NCI-H2107 (cell line): Measurements from ENCODE around the gene CEACAM18.
A peak's percentile ranks its signal among the peaks of the same experiment; 100 is the strongest.
"Not testable (repeated sequence)": the region's sequence is repeated elsewhere in the genome, so short reads cannot be mapped to it uniquely, and the experiment has no call there.

Experiments
- DNase-seq: peaks from one replicate; lab custom pipeline; 2025; lab: John Stamatoyannopoulos, UW

CEACAM18 gene

DNA sequence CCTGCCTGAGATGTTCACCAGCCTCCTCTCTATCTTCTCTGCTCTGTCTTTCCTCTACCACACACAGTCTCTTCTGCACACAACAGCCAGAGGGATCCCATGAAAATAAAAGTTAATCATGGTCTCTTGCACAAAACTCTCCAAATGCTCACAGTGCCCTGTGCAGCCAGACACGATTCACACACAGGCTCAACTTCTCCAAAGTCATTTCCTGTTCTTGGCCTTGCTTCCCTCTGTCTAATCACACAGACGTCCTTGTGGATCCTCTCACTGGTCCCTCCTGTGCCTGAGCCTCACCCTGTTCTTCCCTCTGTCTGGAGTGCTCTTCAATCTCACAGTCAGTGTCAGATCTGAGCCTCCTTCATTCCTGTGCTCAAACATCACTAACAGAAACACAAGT is 15.4 kb downstream of the CEACAM18 start:
- DNase-seq: no peak

DNA sequence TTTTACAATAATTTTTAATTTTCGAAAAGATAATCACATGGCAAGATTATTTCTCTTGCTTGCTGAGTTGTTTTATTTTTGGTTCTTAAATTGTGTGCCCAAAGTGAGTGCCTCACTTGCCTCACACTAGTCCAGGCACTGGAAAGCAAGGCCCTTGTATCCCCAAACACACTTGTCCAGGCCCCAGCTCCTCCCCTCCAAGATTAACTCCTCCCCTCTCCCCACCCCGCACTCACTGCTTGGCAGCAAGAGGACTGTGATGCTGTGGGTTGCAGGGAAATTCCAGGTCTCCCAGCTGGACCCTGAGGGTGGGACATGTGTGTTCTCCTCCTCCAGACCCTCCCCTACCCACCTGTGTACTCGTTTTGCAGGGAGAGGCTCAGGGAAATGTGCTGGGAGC is 19.3 kb downstream of the CEACAM18 start:
- DNase-seq: no peak

DNA sequence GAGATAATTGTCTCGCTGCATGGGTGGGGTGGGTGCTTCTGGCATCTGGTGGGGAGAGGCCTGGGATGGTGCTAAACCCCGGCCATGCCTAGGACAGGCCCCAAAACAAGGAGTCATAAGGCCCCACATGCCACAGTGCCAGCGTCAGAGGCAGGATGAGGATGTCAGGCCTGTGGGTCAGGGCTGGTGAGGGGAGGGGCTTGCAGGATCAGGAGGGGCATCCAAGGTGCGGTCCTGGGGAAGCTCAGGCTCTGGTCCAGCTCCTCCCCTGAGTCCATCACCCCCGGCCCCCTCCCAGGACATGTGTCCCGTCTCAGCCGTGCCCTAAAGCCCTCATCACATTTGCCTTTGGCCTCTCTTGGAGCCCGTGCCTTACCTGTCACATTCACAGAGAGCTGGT is 22.6 kb downstream of the CEACAM18 start:
- not testable (repeated sequence) for DNase-seq

DNA sequence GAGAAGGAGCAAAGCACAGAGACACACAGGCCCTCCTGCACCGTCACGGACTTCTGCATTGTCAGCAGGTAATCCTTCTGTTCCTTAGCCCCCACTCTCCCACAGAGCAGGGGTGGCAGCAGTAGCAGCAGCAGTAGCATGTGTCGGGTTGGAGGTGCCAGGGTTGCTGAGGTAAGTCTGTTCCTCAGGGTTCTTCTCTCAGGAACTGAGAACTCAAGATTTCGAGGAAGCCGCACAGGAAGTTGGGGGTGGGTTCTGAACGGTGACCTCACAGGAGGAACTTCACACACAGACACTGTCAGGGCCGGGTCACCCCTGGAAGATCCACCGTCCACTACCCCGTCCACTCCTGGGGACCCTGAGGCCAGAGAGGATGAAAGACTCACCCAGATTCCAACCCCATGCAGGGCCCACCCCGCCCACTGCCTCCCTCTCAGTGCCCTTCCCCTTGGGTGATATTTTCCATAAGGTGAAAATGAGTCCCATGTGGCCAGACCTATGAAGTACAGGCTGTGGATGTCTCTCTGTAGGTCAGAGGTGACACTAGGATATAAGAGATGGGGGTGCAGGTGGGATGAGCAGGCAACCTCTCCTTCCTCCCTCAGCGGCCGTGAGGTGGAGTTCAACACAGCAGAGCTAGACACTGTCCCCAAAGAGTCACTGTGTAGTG is 23.4 kb downstream of the CEACAM18 start, which contains the start of gene SIGLEC12:
Gene SIGLEC12, minus strand, starts transcription at position 207 of the 670 bp plus-strand sequence. Its CDS starts 67 bp downstream, at position 140.
- no peak for DNase-seq

DNA sequence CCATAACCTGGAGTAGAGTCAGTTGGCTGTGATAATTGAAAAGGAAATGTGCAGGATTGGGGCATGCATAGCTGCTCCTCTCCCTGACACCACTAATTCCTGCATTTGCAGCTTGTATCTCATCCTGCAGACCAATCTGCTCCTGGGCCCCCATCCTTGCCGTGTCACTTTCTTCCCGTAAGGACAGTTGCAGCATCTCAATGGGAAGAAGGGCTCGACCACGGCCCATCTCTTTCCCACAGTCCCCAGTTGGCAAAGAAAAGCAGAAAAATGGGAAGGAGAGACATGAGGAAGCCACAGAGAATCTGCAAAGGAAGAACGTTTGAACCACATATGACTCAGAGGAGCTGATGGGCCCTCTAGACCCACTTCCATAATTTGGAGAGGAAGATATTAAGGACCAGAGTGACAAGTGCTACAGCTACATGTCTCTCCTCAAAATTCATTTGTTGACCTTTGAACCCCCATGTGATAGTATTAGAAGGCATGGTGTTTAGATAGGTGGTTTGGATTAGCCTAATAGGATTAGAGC is 25.0 kb downstream of the CEACAM18 start:
- DNase-seq: no peak

DNA sequence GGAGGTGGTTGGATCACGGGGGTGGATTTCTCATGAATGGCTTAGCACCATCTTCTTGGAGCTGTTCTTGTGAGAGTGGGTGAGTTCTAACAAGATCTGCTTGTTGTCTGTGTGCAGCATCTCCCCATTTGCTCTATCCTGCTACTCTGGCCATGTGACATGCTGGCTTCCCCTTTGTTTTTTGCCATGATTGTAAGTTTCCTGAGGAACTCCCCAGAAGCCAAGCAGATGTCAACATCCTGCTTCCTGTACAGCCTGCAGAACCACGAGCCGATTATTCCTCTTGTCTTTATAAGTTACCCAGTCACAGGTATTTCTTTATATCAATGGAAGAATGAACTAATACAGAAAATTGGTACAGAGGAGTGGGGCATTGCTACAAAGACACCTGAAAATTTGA is 25.6 kb downstream of the CEACAM18 start:
- DNase-seq: no peak

DNA sequence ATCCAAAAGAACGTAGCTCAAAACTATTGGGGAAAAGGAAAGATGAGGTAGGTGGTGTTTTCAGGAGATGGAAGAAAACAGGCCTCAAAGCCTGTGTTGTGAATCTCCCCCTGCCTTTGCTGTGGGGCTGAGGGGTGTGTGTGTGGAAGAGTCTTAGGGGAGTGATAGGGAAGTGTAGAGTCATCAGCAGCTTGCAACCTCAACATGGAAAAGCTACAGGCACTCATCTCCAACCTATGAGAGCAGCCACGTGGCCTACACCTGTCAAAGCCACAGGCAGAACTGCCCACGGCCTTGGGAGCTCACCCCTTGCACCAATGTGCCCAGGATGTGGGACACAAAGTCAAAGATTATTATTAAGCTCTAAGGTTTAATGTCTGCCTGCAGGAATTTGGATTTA is 27.6 kb downstream of the CEACAM18 start:
- no peak for DNase-seq

DNA sequence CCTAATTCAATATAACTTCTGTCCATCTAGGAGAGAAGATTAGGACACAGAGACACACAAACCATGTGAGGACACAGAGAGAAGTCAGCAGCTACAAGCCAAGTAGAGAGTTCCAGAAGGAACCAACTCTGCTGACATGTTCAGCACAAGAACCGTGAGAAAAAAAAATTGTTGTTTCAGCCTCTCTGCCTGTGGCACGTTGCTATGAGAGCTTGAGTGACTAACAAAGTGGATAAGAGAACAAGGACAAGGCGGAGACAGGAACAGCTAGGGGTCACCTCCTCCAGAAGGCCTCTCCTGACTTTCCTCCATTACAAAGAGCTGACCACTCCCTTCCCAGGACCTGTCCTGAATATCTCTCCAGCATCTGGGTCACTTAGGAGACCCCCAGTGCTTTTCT is 28.9 kb downstream of the CEACAM18 start:
- DNase-seq: no peak

DNA sequence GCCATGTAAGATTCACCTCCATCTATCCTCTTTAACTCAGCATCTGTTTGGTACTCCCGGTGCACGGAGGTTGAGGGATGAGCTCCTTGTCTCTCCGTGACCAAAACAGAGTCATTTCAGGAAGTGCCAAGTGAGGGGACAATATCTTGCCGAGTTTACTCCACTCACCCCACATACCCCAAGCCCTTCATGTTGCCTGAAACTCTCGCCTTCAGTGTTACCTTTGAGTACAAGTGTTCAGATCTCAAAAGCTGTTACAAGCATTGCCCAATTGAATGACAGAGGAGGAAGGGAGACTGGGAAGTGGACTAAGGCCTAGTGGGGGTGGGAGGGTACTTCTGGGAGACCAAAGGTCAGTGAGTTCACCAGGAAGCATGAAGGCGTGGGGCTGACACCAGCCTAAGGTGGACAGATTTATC is 29.3 kb downstream of the CEACAM18 start:
- DNase-seq: no peak

DNA sequence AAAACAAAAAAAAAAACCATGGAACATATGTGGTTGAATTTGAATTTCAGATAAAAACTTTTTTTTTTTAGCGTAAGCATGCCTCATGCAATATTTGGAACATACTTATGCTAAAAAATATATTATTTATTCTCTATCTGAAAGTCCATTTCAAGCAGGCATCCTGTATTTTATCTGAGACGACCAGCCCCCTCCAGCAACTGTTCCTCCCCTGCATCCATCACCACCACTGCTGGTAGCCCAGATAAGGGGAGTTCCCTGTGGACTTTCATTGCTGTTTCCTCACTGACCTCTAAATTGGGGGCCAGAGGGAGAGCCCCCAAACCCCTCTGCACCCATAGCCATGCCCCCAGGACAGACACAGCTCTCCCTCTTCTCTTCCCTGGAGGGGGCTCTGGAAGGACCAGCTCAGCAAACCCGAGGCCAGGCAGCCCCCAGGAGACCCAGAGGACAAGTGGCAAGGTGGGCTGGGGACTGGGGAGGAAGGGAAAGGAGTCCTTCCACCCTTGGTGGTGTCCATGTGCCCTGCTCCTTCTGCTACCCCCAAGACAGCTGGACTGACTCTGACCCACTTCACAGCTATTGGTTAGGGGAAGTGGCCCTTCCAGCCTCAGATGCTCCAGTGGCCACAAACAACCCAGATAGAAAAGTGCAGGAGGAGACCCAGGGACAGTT is 29.9 kb downstream of the CEACAM18 start:
- DNase-seq: no peak

DNA sequence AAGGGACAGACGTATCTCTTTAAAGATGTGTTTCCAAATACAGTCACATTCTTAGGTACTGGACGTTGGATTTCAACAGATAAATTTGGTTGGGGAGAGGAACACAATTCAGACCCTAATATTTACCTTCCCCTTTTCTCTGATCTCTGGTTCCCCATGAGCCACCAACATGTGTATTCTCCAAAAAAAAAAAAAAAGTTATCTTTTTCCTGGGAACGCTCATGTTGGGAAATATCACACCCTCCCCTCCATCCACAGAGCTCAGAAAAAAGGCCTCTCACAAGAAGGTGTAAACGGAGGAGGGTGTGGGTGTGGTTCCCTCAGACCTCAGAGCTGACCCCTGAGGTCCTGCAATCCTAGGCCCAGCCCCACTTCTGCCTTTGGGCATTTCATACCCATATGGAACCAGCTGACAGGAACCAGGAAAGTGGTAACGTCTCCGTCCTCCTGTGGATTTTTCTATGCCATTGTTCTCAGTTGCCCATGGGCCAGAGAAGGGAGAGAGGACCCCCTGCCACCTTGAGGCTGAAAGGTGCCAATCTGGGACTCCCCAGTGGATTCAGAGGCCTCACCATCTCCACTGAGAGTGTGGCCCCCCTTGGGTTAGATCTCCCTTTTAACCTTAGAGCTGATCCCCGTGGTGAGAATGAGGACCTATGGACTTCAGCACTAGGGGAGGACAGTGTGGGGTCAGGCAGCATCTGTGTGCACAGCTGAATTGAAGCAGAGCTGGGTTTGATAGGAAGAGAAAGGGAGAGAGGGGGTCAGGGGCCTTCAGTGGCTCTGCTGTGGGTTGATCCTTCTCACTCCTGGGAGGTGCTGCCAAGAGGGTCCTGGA is 31.7 kb downstream of the CEACAM18 start:
- DNase-seq: no peak

DNA sequence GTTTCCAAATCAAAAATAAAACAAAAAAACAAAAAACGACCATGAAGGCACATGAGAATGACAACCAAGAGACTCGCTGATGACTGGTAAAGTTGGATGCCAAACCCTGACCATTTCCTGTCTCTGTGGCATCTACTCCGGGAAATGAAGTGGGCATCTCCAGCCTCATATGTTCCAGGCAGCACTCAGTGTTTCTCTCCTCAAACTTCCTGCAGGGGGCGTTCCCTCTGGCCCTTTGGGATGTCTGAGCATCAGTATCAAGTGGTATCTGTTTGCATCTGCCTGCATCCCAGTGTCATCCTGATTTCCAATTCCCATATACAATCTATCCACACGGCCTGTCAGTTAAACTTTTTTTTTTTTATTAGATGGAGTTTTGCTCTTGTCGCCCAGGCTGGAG is 33.0 kb downstream of the CEACAM18 start:
- no peak for DNase-seq

DNA sequence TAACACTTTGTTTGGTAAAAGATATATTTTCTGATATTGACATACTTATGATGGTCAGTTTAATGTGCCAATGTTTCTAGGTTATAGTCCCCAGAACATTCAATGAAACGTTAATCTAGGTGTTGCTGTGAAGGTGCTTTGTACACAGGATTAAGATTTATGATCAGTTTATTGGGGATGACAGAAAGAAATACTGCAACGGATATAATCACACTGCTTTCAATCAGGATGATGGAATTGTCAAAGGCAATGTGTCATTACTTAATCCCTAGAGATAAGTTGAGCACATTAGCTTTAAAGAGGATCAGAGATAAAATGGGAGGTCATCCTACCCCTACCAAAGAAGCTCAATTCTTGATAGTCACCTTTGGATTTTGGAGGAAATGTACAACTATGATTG is 35.6 kb downstream of the CEACAM18 start:
- no peak for DNase-seq

DNA sequence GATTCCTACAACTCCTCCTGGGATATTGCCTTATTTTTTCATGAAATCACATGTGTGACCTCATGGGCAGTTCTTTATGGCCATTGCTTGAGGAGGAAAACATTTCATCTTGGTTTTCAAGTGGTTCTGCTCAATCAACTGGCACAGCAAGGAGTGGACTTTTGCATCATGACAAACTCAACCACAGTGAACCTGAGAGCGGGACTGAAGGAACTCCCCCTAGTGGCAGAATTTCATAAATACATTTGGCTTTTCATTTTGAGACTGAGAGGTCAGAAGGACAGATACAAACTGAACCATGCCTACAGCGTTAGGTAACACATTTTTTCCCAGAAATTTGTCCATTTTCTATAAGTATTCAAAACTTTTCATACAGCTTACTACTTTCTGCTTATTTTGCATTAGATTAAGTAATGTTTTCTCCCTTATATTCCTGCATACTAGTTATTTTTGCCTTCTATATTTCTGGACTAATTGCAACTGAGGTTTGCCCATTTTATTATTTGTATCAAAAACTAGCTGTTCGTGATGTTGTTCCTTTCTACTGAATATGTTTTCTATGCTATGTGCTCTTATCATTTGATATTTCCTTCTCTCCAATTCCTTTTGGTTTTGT is 36.6 kb downstream of the CEACAM18 start:
- DNase-seq: peak; percentile 9

DNA sequence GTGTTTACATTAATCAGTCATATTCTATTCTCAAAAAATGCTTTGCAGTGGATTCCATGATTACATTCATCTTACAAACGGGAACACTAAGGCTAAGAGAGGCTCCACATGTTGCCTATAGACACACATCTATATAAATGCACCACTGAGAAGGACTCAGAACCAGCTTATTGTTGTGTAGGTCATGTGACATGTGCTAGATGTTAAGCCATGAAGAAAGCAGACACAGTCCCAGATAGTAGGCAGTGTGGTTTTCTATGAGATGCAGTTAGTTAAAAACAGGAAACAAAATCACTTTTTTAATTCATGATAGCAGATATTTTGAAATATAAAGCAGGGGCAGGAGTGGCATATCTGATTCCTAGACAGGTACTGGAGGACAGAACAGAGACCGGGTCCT is 42.4 kb downstream of the CEACAM18 start:
- no peak for DNase-seq

DNA sequence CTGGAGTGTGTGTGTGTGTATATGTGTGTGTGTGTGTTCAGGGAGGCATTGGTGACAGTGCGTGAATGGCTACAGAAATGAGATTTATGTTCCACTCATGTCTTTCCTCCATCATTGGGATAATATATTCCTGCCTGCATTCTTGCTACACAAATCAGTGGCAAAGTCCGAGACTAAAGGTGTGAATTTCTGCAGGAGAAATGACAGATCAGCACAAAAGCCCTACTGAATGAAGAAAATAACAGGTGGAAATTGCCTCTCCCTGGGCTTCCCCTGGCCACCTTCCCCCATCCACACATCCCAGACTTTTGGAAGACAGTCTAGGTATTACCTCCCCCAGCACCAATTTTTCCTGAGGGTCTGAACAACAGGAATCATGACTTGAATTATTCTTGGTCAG is 43.0 kb downstream of the CEACAM18 start:
- no peak for DNase-seq

DNA sequence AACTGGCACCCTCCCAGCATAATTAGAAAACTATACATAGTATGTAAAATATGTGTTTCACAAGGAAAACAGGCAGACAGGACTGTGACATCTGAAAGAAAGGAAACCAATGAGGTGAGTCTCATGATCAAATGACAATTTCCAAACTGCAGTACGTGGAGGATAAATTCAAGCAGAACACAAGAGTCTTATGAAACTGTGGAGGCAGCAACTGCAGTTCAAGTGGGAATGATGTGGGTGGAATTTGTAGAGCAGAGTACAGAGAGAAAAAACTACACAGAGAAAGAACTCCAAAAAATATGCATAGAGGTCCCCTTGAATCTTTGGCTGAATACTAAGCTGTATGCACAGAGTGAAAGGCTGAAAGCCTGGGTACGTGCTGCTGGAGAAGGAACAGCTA is 43.4 kb downstream of the CEACAM18 start:
- no peak for DNase-seq

DNA sequence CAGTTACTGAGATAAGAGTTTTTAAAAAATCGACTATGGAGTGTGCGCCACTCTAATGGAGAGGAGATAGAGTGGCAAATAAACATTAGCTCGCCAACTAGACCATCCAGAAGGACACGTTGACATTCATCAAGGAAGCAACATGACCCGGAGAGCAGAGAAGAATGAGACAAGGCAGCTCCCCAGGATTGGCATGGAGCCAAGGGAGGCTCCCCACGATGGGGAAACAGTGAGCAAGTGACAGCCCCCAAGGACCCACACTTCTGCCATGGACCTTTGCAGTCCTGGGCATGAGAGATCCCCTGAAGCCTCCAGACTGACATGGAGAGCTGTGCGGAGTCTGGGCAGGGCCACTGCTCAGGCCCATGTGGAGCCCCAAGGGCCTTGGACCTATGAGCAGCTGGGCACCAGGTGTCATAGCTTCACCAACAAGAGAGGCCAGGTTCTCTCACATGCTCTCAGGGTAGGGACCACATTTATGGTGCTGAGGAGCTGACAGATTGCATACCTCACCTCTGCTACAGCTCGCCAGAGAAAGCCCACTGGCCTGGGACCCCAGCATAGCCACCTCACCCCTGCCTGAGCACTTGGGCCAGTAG is 46.4 kb downstream of the CEACAM18 start:
- no peak for DNase-seq

DNA sequence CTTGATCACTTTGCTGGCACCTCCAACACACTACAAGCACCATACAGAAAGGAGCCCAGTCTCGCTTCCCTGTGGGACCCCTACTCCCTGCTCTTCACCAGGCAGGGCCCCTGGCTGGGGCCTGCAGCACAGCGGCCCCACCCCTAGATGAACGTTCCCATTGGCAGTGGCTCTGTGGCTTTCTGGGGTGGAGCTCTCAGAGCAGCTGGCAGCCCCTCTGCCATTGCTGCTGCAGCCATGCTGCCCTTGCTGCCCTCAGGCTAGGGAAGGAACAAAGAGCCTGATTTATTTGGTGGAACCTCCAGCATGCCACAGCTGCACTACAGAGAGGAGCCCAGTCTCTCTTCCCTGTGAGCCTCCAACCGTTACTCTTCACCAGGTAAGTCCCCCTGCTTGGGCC is 47.3 kb downstream of the CEACAM18 start:
- DNase-seq: no peak

DNA sequence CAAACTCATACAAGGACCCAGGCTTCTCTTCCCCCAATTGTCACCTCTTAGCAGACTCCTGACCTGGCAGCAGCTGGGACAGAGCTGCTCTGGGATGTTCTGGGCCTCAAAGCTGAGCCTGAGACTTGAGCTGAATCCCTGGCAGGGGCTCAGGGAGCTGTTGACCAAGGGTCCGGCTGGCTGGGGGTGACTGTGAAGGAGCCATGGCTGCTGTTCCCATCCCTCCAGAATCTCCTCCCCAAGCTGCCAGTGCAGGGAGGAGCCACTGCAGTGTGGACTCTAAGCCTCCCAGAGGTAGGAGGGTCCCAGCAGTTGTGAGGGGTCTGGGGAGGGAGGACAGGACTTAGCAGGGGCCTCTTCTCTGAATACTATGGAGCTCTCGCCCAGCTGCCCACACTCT is 51.0 kb downstream of the CEACAM18 start:
- no peak for DNase-seq

DNA sequence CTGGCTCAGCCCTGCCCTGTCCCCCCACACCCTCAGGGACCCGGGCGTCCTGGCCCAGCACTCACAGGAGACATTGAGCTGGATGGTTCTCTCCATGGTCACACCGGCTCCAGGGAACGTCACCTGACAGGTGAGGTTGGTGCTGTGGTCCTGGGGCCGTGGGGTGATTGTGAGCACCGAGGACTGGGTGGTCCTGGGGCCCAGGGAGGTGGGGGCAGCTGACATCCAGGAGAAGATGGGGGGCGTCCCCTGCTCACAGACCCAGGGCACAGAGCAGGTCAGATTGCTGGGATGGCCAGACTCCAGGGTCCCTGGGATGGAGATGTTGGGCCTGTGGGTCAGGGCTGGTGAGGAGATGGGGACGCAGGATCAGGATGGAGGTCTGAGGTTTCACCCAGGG is 52.3 kb downstream of the CEACAM18 start:
- no peak for DNase-seq
